NOMO-1 treated with dmso at 0.1 percent for 144 hours (cell line): ENCODE data around the gene SLC10A3.

ENCODE experiments used
- DNase-seq: peaks from one replicate; lab custom pipeline; 2025; ENCODE audit not compliant: unreplicated experiment; lab: John Stamatoyannopoulos, UW

Gene SLC10A3

GRCh38 chrX:154466036-154466435 is 24.4 kb downstream of the SLC10A3 start:
- DNase-seq = no peak

- no peak for DNase-seq
Measured at GRCh38 chrX:154465601-154466000, 24.8 kb downstream of the SLC10A3 start.

- DNase-seq = no peak
Measured at GRCh38 chrX:154464806-154465365, 25.5 kb downstream of the SLC10A3 start.

GRCh38 chrX:154463611-154464220 is 26.7 kb downstream of the SLC10A3 start:
- DNase-seq = no peak

- no peak for DNase-seq
Measured at GRCh38 chrX:154462396-154462795, 28.0 kb downstream of the SLC10A3 start.

GRCh38 chrX:154460326-154460725 is 30.1 kb downstream of the SLC10A3 start:
- DNase-seq = no peak

GRCh38 chrX:154459832-154460231 is 30.6 kb downstream of the SLC10A3 start:
- DNase-seq = no peak

- no peak for DNase-seq
Measured at GRCh38 chrX:154458954-154459778, 31.3 kb downstream of the SLC10A3 start.

GRCh38 chrX:154458116-154458953 is 32.1 kb downstream of the SLC10A3 start, which contains the start of gene PLXNA3:
TSS of gene PLXNA3 (plus strand) at chrX:154458281. CDS start at chrX:154460184, 1,903 bp downstream.
- no peak for DNase-seq

GRCh38 chrX:154457491-154458115 is 32.8 kb downstream of the SLC10A3 start:
- DNase-seq = no peak

- DNase-seq = no peak
Measured at GRCh38 chrX:154452823-154453222, 37.6 kb downstream of the SLC10A3 start.

- no peak for DNase-seq
Measured at GRCh38 chrX:154450312-154450711, 40.1 kb downstream of the SLC10A3 start.

GRCh38 chrX:154449618-154450017 is 40.8 kb downstream of the SLC10A3 start:
- DNase-seq = no peak

GRCh38 chrX:154448484-154448883 is 41.9 kb downstream of the SLC10A3 start:
- DNase-seq = no peak

GRCh38 chrX:154446430-154446829 is 44.0 kb downstream of the SLC10A3 start:
- no peak for DNase-seq

- DNase-seq = no peak
Measured at GRCh38 chrX:154445776-154446175, 44.7 kb downstream of the SLC10A3 start.

- no peak for DNase-seq
Measured at GRCh38 chrX:154444755-154445246, 45.6 kb downstream of the SLC10A3 start.

- DNase-seq = no peak
Measured at GRCh38 chrX:154443992-154444754, 46.3 kb downstream of the SLC10A3 start, which contains the start of gene FAM50A. TSS of gene FAM50A (plus strand) at chrX:154444141. CDS start at chrX:154444236, 95 bp downstream.

- no peak for DNase-seq
Measured at GRCh38 chrX:154443479-154443910, 46.9 kb downstream of the SLC10A3 start.
